ENCODE data around the gene MLPH.

DNA sequence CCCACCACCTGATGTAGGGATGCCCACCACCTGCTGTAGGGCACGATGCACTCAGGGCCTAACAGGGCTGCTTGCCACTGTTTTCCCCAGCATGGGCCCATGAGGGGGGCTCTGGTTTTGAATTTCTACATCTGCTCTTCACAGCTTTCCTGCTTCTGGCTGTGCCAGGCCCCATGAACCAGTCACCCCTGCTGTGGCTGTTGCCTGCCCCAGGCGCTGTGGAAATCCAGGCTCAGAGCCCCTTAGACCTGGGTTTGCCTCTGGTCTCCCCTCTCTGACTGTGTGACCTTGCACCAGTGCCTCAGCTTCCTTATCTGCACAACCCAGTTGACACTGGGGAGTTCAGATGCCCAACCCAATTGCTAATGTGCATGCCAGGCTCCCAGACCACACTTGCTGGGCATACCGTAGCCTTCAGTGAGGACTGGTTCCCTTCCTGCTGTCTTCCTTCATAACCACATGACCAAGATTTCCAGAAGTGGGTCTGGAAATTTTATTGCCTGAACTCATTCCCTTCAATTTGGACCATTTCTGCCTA, 6.0 kb upstream of the MLPH start:
- TF ChIP-seq, protein P1, sequence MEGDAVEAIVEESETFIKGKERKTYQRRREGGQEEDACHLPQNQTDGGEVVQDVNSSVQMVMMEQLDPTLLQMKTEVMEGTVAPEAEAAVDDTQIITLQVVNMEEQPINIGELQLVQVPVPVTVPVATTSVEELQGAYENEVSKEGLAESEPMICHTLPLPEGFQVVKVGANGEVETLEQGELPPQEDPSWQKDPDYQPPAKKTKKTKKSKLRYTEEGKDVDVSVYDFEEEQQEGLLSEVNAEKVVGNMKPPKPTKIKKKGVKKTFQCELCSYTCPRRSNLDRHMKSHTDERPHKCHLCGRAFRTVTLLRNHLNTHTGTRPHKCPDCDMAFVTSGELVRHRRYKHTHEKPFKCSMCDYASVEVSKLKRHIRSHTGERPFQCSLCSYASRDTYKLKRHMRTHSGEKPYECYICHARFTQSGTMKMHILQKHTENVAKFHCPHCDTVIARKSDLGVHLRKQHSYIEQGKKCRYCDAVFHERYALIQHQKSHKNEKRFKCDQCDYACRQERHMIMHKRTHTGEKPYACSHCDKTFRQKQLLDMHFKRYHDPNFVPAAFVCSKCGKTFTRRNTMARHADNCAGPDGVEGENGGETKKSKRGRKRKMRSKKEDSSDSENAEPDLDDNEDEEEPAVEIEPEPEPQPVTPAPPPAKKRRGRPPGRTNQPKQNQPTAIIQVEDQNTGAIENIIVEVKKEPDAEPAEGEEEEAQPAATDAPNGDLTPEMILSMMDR (IDR thresholded peaks at IDR 0.05) = no peak
- TF ChIP-seq EZH2 (IDR thresholded peaks at IDR 0.05) = no peak

Data from neural progenitor cell (in vitro differentiated cells).